NB4 (cell line): ENCODE measurements around the gene YLPM1.

Experiments used
- MYC ChIP-seq: IDR thresholded peaks from 2 replicates; pipeline ENCODE4 v1.6.1; 2011; ENCODE audit warnings: low read depth, low read length
- POLR2A ChIP-seq: IDR thresholded peaks from 2 replicates; pipeline ENCODE4 v1.6.1; 2011; ENCODE audit warnings: mild to moderate bottlenecking; ENCODE audit not compliant: insufficient read length; ENCODE audit errors: extremely low read depth
- TF ChIP-seq, protein P1 (sequence below): IDR thresholded peaks from one replicate; pipeline ENCODE4 v1.5.1; 2012; ENCODE audit warnings: low read depth, low read length
- TF ChIP-seq, protein P2 (sequence below): IDR thresholded peaks from 2 replicates; pipeline ENCODE4 v1.6.1; 2011; ENCODE audit warnings: low read depth, low read length

DNA sequence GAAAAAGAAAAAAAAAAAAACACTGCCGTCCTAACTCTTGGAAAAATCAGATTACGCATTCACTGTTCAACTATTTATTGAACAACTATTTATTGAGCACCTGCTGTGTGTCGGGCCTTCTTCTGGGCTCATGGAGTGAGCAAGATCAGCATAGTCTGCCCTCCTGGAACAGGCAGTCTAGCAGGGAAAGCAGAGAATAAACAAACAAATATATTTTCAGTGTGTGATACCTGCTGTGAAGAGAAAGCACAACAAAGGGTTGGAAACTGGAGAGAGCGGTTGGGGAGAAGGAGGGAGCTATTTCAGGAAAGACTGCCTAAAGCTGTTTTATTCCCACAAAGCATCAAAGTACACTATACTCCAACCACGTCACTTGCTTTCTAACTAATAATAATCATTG lies 102.0 kb downstream of the YLPM1 start:
- no peak for TF ChIP-seq MYC
- TF ChIP-seq, protein P1, sequence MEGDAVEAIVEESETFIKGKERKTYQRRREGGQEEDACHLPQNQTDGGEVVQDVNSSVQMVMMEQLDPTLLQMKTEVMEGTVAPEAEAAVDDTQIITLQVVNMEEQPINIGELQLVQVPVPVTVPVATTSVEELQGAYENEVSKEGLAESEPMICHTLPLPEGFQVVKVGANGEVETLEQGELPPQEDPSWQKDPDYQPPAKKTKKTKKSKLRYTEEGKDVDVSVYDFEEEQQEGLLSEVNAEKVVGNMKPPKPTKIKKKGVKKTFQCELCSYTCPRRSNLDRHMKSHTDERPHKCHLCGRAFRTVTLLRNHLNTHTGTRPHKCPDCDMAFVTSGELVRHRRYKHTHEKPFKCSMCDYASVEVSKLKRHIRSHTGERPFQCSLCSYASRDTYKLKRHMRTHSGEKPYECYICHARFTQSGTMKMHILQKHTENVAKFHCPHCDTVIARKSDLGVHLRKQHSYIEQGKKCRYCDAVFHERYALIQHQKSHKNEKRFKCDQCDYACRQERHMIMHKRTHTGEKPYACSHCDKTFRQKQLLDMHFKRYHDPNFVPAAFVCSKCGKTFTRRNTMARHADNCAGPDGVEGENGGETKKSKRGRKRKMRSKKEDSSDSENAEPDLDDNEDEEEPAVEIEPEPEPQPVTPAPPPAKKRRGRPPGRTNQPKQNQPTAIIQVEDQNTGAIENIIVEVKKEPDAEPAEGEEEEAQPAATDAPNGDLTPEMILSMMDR, result no peak
- TF ChIP-seq POLR2A, result no peak
- TF ChIP-seq, protein P2, sequence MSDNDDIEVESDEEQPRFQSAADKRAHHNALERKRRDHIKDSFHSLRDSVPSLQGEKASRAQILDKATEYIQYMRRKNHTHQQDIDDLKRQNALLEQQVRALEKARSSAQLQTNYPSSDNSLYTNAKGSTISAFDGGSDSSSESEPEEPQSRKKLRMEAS, result no peak
